Kidney (tissue), 14 donors: ENCODE data around the gene DST. TPM values are rescaled to one million over a fixed set of nuclear protein-coding genes. Genes with fewer than 3 reads are reported as not detected.

ENCODE experiments used
- DNase-seq, 5 donors: peaks; one replicate each; pipeline ENCODE4 v3.0.0-alpha.2; 2013 to 2020
- FAIRE-seq: peaks from 2 replicates; lab custom pipeline; 2012; peaks lifted over from hg19 to GRCh38; lab: Jason Lieb, UNC
- H3K27ac ChIP-seq, 2 donors: one replicate each; pipeline ENCODE4 v1.7.0; 2013; ENCODE audit warnings: low read depth in 2 of 2, low read length in 2 of 2, inconsistent platforms in 1 of 2
- H3K27me3 ChIP-seq: one replicate; pipeline ENCODE4 v1.7.1; 2013; ENCODE audit warnings: low read length, inconsistent platforms; ENCODE audit not compliant: control insufficient read depth, insufficient read depth
- H3K36me3 ChIP-seq, 3 donors: one replicate each; pipeline versions ENCODE4 v1.7.0 to v1.7.1; 2013; ENCODE audit warnings: low read length in 3 of 3, control low read depth in 1 of 3, inconsistent platforms in 1 of 3; ENCODE audit not compliant: insufficient read depth in 3 of 3, control insufficient read depth in 2 of 3
- H3K4me1 ChIP-seq, 3 donors: one replicate each; pipeline versions ENCODE4 v1.7.0 to v1.7.1; 2013; ENCODE audit warnings: low read length in 3 of 3, inconsistent platforms in 1 of 3, low read depth in 1 of 3; ENCODE audit not compliant: control insufficient read depth in 2 of 3, insufficient read depth in 2 of 3
- H3K4me3 ChIP-seq, 3 donors: one replicate each; pipeline versions ENCODE4 v1.7.0 to v1.8.1; 2013; ENCODE audit warnings: low read length in 3 of 3, control low read depth in 1 of 3, inconsistent platforms in 1 of 3
- H3K9ac ChIP-seq, 3 donors: one replicate each; pipeline versions ENCODE4 v1.7.0 to v1.7.1; 2013; ENCODE audit warnings: low read length in 3 of 3, control low read depth in 1 of 3, inconsistent platforms in 1 of 3
- H3K9me3 ChIP-seq, 3 donors: one replicate each; pipeline versions ENCODE4 v1.7.0 to v1.7.1; 2013; ENCODE audit warnings: low read length in 3 of 3, control low read depth in 1 of 3, inconsistent platforms in 1 of 3; ENCODE audit not compliant: control insufficient read depth in 2 of 3, insufficient read depth in 1 of 3
- CTCF ChIP-seq: IDR thresholded peaks from 3 replicates; pipeline ENCODE4 v1.5.1; 2012; ENCODE audit warnings: mild to moderate bottlenecking, moderate library complexity, borderline replicate concordance; ENCODE audit not compliant: insufficient read depth; ENCODE audit errors: extremely low read depth
- intact Hi-C: fragments of 100-400 bp; cut with DNase I; formaldehyde crosslinking; loops from one replicate; pipeline ENCODE4 v1.11.1; 2022
- polyA plus RNA-seq: library from polyadenylated mRNA; stranded (reverse); fragments of 350-450 nt; fragmentation: Illumina TruSeq; extraction: RNeasy Lipid Tissue Mini Kit (QIAGEN cat#74804); gene quantifications from one replicate; pipeline ENCODE4 v1.2.3, GENCODE V29; 2014; ENCODE audit warnings: low read depth, low replicate concordance; ENCODE audit not compliant: insufficient read depth
- total RNA-seq: library from RNA; stranded (reverse); fragmentation: NEBNext Ultra II Directional; extraction: Animal tissue kit (Norgen Biotek cat#: 25700); gene quantifications from one replicate; pipeline ENCODE4 v1.2.1, GENCODE V29; 2021
- donor health status: control.
- donor health status: control.
- donor health status: control.
- donor health status: control.
- donor health status: control.
- donor health status: DM: yes; HTN: yes; CAD: no.
- donor health status: Normal renal cell carcinoma (clear cell type).

DST gene
- total and polyA plus RNA-seq, 2 donors from 2014 or later: 68.2 to 259 TPM

- Histone ChIP-seq H3K27me3 (no peaks in the 10 kb centered on the region), H3K9me3 (no peaks in the 10 kb centered on the region), H3K27ac (no peak overlapping the region), H3K36me3 (no peaks in the 10 kb centered on the region), H3K9ac (no peak overlapping the region), H3K4me3 (no peak overlapping the region), H3K4me1 (no peaks in the 10 kb centered on the region)
- peak; percentile 21 for FAIRE-seq
- TF ChIP-seq CTCF: no peak
- DNase-seq: no peak
- intact Hi-C loops: loop anchor here (10.0 kb wide), 1 partner anchor 219 kb away; no protein-coding TSS in a partner anchor
Observed at GRCh38 chr6:56573624-56574023, 69.1 kb downstream of the DST start.

GRCh38 chr6:56572788-56573471 is 69.8 kb downstream of the DST start:
- no peak overlapping the region for H3K4me3 ChIP-seq

GRCh38 chr6:56571605-56572004 is 71.1 kb downstream of the DST start:
- FAIRE-seq (no peak), DNase-seq (no peak)
- Histone ChIP-seq H3K4me1 (no peaks in the 10 kb centered on the region), H3K4me3 (no peak overlapping the region), H3K27ac (no peak overlapping the region), H3K9ac (no peak overlapping the region), H3K9me3 (no peaks in the 10 kb centered on the region), H3K36me3 (no peaks in the 10 kb centered on the region), H3K27me3 (no peaks in the 10 kb centered on the region)
- intact Hi-C loops: loop anchor here (10.0 kb wide), 1 partner anchor 217 kb away; no protein-coding TSS in a partner anchor
- no peak for TF ChIP-seq CTCF

More at GRCh38 chr6:56572788-56573471, 69.8 kb downstream of the DST start:
- Histone ChIP-seq H3K4me1 (no peaks in the 10 kb centered on the region), H3K27ac (peak overlapping the region in 1 of 2 donors; percentile 11), H3K27me3 (no peaks in the 10 kb centered on the region), H3K9ac (no peak overlapping the region), H3K9me3 (no peaks in the 10 kb centered on the region), H3K36me3 (no peaks in the 10 kb centered on the region)
- DNase-seq: peak in 1 of 5 donors; percentile 18
- FAIRE-seq: no peak
- TF ChIP-seq CTCF: no peak
- intact Hi-C loops: loop anchor here (10.0 kb wide), 1 partner anchor 218 kb away; no protein-coding TSS in a partner anchor
